Smooth muscle cell (in vitro differentiated cells): ENCODE results near the gene VHLL. TPM values are rescaled to one million over a fixed set of nuclear protein-coding genes. Genes with fewer than 3 reads are reported as not detected.

Experiments
- DNase-seq: peaks from one replicate; lab custom pipeline; 2025; ENCODE audit not compliant: unreplicated experiment; lab: John Stamatoyannopoulos, UW
- H2AFZ ChIP-seq: fragments of 200-600 bp; sonication (generic); 2 replicates; pipeline ENCODE4 v1.6.0; 2016; ENCODE audit warnings: antibody characterized with exemption, low read depth, mild to moderate bottlenecking
- H3F3A ChIP-seq: fragments of 200-600 bp; sonication (generic); 2 replicates; pipeline ENCODE4 v1.6.0; 2017; ENCODE audit warnings: antibody characterized with exemption, low read depth
- H3K27ac ChIP-seq: fragments of 200-600 bp; sonication (generic); 2 replicates; pipeline ENCODE4 v1.5.1; 2016; ENCODE audit warnings: low read depth, mild to moderate bottlenecking
- H3K27me3 ChIP-seq: fragments of 200-600 bp; sonication (generic); 2 replicates; pipeline ENCODE4 v1.6.1; 2016; ENCODE audit warnings: low read depth, mild to moderate bottlenecking
- H3K36me3 ChIP-seq: fragments of 200-600 bp; sonication (generic); 2 replicates; pipeline ENCODE4 v1.5.1; 2016; ENCODE audit warnings: low read depth
- H3K4me1 ChIP-seq: fragments of 200-600 bp; sonication (generic); 2 replicates; pipeline ENCODE4 v1.5.1; 2016; ENCODE audit warnings: low read depth
- H3K4me2 ChIP-seq: fragments of 200-600 bp; sonication (generic); 2 replicates; pipeline ENCODE4 v1.6.0; 2016; ENCODE audit warnings: mild to moderate bottlenecking
- H3K4me3 ChIP-seq: fragments of 200-600 bp; sonication (generic); 2 replicates; pipeline ENCODE4 v1.5.1; 2016; ENCODE audit warnings: mild to moderate bottlenecking
- H3K79me2 ChIP-seq: fragments of 200-600 bp; sonication (generic); 2 replicates; pipeline ENCODE4 v1.6.0; 2016; ENCODE audit warnings: low read depth, mild to moderate bottlenecking
- H3K9ac ChIP-seq: fragments of 200-600 bp; sonication (generic); 2 replicates; pipeline ENCODE4 v1.6.0; 2016; ENCODE audit warnings: low read depth
- H3K9me3 ChIP-seq: fragments of 200-600 bp; sonication (generic); replicated peaks from 2 replicates; pipeline ENCODE4 v1.5.1; 2016; ENCODE audit warnings: low read depth
- H4K20me1 ChIP-seq: fragments of 200-600 bp; sonication (generic); 2 replicates; pipeline ENCODE4 v1.6.0; 2016; ENCODE audit warnings: low read depth
- CTCF ChIP-seq: fragments of 200-600 bp; sonication (generic); IDR thresholded peaks from 2 replicates; pipeline ENCODE4 v1.5.1; 2017; ENCODE audit warnings: borderline replicate concordance, mild to moderate bottlenecking, antibody characterized with exemption; ENCODE audit not compliant: insufficient read depth, poor library complexity, severe bottlenecking
- WGBS: methylation state at CpG from one replicate; pipeline ENCODE4 v1.1.7; 2016; ENCODE audit warnings: low lambda C conversion rate; 5-methylcytosine and 5-hydroxymethylcytosine counted together
- polyA plus RNA-seq: library from polyadenylated mRNA; unstranded; fragments of >200 nt; fragmentation: Nextera tagmentation; extraction: Ambion mirVana; gene quantifications from 2 replicates; pipeline ENCODE4 v1.2.1, GENCODE V29; 2016
- total RNA-seq: library from RNA; depleted of rRNA; stranded (reverse); fragments of >200 nt; gene quantifications from 2 replicates; pipeline ENCODE4 v1.2.3, GENCODE V29; 2014

Gene VHLL
- total and polyA plus RNA-seq, 2 experiments from 2014 or later, result not detected

DNA sequence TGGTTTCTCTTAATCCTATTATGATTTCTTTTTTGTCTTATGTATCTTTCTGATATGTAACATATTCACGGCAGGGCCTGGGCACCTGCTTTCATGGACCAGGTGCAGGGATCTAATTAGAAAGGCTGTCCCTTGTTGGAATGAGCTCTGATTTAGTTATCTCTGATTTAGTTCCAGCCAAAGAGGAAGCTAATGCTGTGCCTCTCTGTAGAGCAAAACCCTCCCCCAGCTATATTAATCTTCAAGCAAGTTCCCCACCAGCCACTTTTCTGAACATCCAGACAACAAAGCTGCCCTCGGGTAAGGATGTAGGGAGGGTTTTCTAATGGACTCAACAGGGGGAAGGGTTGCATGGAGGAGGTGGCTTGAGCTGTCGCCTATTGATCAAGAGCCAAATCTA is 45.3 kb upstream of the VHLL start:
- WGBS, result 85% methylated on average over 3 of the region's 3 CpGs
- H3K4me1 ChIP-seq, result no peaks in the 10 kb centered on the region
- TF ChIP-seq CTCF, result no peak
- H3K27me3 ChIP-seq, result no peaks in the 10 kb centered on the region
- no peak overlapping the region for H3K9ac ChIP-seq
- H3K4me3 ChIP-seq, result no peak overlapping the region
- no peaks in the 10 kb centered on the region for H3F3A ChIP-seq
- H3K36me3 ChIP-seq, result no peaks in the 10 kb centered on the region
- no peaks in the 10 kb centered on the region for H3K9me3 ChIP-seq
- H3K79me2 ChIP-seq, result no peaks in the 10 kb centered on the region
- no peak overlapping the region for H3K27ac ChIP-seq
- no peak for DNase-seq
- no peaks in the 10 kb centered on the region for H4K20me1 ChIP-seq
- H3K4me2 ChIP-seq, result no peak overlapping the region
- no peak overlapping the region for H2AFZ ChIP-seq

DNA sequence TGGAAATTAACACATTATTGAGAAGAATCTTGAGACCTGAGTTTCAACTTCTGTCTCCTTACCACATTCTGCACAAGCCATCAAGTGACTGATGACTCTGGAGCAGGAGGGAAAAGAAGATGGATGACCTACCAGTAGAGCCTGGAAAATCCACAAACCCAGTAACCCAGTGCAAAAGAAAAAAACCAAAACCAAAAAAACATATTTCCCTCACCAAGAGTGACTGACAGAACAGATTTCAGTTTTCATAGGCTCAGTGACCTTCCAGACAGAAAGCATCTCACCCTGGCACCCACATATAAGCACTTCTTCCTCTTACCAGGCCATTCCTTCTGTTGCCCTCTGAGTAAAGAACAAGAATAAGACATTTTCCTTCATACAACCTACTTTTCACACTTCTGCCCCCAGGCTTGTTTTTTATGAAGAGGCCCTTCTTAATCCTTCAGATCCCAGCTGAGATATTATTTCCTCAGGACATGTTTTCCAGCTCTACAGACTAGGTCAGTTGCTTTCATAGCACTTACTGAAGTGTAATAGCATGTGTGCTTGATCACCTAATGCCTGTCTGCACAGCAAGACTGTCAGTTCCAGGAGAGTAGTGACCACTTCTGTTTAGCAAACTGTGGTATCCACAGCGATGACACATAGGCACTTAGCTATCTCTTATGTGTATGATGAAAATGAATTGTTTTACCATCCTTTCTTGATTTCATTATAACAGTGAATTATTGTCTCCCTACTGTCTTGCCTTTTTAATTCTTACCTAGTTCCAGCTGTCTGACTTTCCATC is 43.3 kb upstream of the VHLL start:
- H3K4me1 ChIP-seq, result no peaks in the 10 kb centered on the region
- no peak for DNase-seq
- no peaks in the 10 kb centered on the region for H4K20me1 ChIP-seq
- no peak overlapping the region for H2AFZ ChIP-seq
- H3F3A ChIP-seq, result no peaks in the 10 kb centered on the region
- H3K79me2 ChIP-seq, result peaks cover 6% of the 10 kb centered on the region
- 92% methylated on average over 1 of the region's 1 CpG for WGBS
- no peak overlapping the region for H3K4me2 ChIP-seq
- H3K4me3 ChIP-seq, result no peak overlapping the region
- H3K27ac ChIP-seq, result no peak overlapping the region
- H3K36me3 ChIP-seq, result no peaks in the 10 kb centered on the region
- no peak for TF ChIP-seq CTCF
- no peaks in the 10 kb centered on the region for H3K9me3 ChIP-seq
- no peak overlapping the region for H3K9ac ChIP-seq
- no peaks in the 10 kb centered on the region for H3K27me3 ChIP-seq

DNA sequence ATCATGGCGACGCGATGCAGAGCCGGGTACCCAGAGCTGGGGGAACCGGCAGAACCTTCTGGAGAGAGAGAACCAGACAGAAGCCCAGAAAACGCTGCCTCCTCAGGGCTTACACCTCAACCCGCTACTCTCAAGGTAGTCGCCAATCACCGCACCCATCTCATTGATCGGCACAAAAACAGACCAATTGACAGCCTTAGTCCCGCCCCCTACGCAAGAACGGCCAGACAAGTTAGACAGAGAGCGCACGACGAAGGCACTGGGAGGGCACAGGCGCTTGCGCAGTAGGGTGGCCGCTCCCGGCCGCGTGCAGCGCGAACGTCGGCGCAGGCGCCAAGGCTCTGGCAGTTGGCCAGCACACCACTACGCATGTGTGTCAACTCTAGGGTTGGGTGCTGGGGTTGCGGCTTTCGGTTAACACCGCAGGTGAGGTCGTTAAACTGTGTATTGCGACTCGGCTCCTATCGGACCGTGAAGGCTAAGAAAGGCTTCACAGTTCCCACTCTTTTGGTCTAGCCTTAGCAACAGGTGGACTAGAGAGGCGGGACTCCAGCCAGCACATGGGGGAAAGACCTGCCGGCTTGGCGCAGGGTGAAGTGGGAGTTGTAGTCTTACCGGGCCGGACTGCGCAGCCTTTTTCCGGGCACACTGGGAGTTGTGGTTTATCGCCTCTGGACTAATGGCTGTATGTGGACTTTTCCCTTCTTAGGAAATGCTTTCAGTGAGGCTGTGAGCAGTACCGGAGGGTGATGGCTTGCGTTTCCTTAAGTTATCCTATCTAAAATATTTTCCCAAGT is 39.3 kb upstream of the VHLL start, which contains the start of the genes CCT3 and TSACC:
TSS of gene CCT3 (minus strand) at position 113 of the 797 bp plus-strand sequence. CDS start at position 5, 108 bp downstream.
TSS of gene TSACC (plus strand) at position 347 of the 797 bp plus-strand sequence. CDS start 1,232 bp downstream, outside the sequence.
- H3K27me3 ChIP-seq, result no peaks in the 10 kb centered on the region
- H3K79me2 ChIP-seq, result peaks cover 36% of the 10 kb centered on the region
- H3K27ac ChIP-seq, result peak within 1 kb of the TSS; percentile 55
- DNase-seq, result peak; percentile 97
- under 1% methylated on average over 47 of the region's 47 CpGs for WGBS
- no peaks in the 10 kb centered on the region for H3K9me3 ChIP-seq
- H2AFZ ChIP-seq, result peak within 1 kb of the TSS; percentile 93
- no peak for TF ChIP-seq CTCF
- H3F3A ChIP-seq, result no peaks in the 10 kb centered on the region
- H3K36me3 ChIP-seq, result peaks cover 6% of the 10 kb centered on the region
- H3K9ac ChIP-seq, result peak within 1 kb of the TSS; percentile 74
- H4K20me1 ChIP-seq, result peaks cover 29% of the 10 kb centered on the region
- peaks cover 14% of the 10 kb centered on the region for H3K4me1 ChIP-seq
- H3K4me2 ChIP-seq, result peak within 1 kb of the TSS; percentile 92
- H3K4me3 ChIP-seq, result peak within 1 kb of the TSS; percentile 88
